NCI-H1105 (cell line): ENCODE measurements around the gene MDN1.
A peak's percentile ranks its signal among the peaks of the same experiment; 100 is the strongest.
"Not testable (repeated sequence)": the region's sequence is repeated elsewhere in the genome, so short reads cannot be mapped to it uniquely, and the experiment has no call there.

Experiments
- DNase-seq: peaks from one replicate; lab custom pipeline; 2025; lab: John Stamatoyannopoulos, UW

Gene MDN1

GRCh38 chr6:89819336-89820130 is at the start of gene MDN1:
MDN1 (minus strand) TSS chr6:89819794; CDS start chr6:89819607, 187 bp downstream.
- peak; percentile 96 for DNase-seq

GRCh38 chr6:89866024-89866678 is 46.6 kb upstream of the MDN1 start:
- DNase-seq: no peak

- no peak for DNase-seq
Measured at GRCh38 chr6:89862698-89863097, 43.1 kb upstream of the MDN1 start.

GRCh38 chr6:89862273-89862672 is 42.7 kb upstream of the MDN1 start:
- no peak for DNase-seq

GRCh38 chr6:89859744-89860143 is 40.1 kb upstream of the MDN1 start:
- no peak for DNase-seq

GRCh38 chr6:89858041-89858440 is 38.4 kb upstream of the MDN1 start:
- no peak for DNase-seq

GRCh38 chr6:89853068-89853467 is 33.5 kb upstream of the MDN1 start:
- no peak for DNase-seq

GRCh38 chr6:89847513-89847912 is 27.9 kb upstream of the MDN1 start:
- not testable (repeated sequence) for DNase-seq

GRCh38 chr6:89843070-89843469 is 23.5 kb upstream of the MDN1 start:
- DNase-seq: no peak

- DNase-seq: no peak
Measured at GRCh38 chr6:89842228-89842627, 22.6 kb upstream of the MDN1 start.

- no peak for DNase-seq
Measured at GRCh38 chr6:89840538-89840937, 20.9 kb upstream of the MDN1 start.

GRCh38 chr6:89836639-89837222 is 17.1 kb upstream of the MDN1 start:
- DNase-seq: no peak

GRCh38 chr6:89834884-89835792 is 15.5 kb upstream of the MDN1 start:
- DNase-seq: no peak

- DNase-seq: no peak
Measured at GRCh38 chr6:89830170-89830809, 10.7 kb upstream of the MDN1 start.

- peak; percentile 99 for DNase-seq
Measured at GRCh38 chr6:89829472-89830169, 10.0 kb upstream of the MDN1 start, which contains the start of gene CASP8AP2. CASP8AP2 (plus strand) TSS chr6:89829880.

- DNase-seq: peak; percentile 25
Measured at GRCh38 chr6:89828988-89829471, 9.4 kb upstream of the MDN1 start.

- not testable (repeated sequence) for DNase-seq
Measured at GRCh38 chr6:89828475-89828987, 8.9 kb upstream of the MDN1 start.

GRCh38 chr6:89826029-89826528 is 6.5 kb upstream of the MDN1 start:
- DNase-seq: no peak

- no peak for DNase-seq
Measured at GRCh38 chr6:89818977-89819335, 638 bp downstream of the MDN1 start.

- no peak for DNase-seq
Measured at GRCh38 chr6:89817481-89817880, 2.1 kb downstream of the MDN1 start.
